HEK293 (cell line): ENCODE data around the gene MYO1B.

Experiments
- CTCF ChIA-PET: fragments of 350-600 bp; formaldehyde crosslinking; extraction: SDS; loops from one replicate; lab custom pipeline; 2021; ENCODE audit warnings: antibody characterized with exemption; lab: Yijun Ruan, JAX
- POLR2A ChIA-PET: fragments of 300-600 bp; formaldehyde crosslinking; extraction: SDS; loops from one replicate; lab custom pipeline; 2020; ENCODE audit warnings: antibody characterized with exemption, inconsistent platforms; lab: Yijun Ruan, JAX
- H3K27ac ChIP-seq: fragments of 200-500 bp; sonication (Bioruptor generic); 2 replicates; pipeline ENCODE4 v1.5.1; 2014; ENCODE audit warnings: low read depth, low read length, control low read depth, inconsistent platforms; ENCODE audit errors: extremely low read depth
- H3K36me3 ChIP-seq, 2 experiments: fragments of 200-500 bp in 1 of 2; sonication (Bioruptor generic) in 1 of 2; 1 replicate in 1 of 2; 2 replicates in 1 of 2; pipeline ENCODE4 v1.5.1; 2014 to 2017; ENCODE audit warnings: inconsistent platforms in 2 of 2, low read length in 2 of 2; ENCODE audit not compliant: control insufficient read depth in 2 of 2, insufficient read depth in 1 of 2
- H3K4me1 ChIP-seq: fragments of 200-500 bp; sonication (Bioruptor generic); 2 replicates; pipeline ENCODE4 v1.5.1; 2014; ENCODE audit warnings: mild to moderate bottlenecking, low read length, inconsistent platforms; ENCODE audit not compliant: control insufficient read depth, insufficient read depth
- H3K4me3 ChIP-seq: 2 replicates; pipeline ENCODE4 v1.5.1; 2011; ENCODE audit warnings: low read depth, mild to moderate bottlenecking, control low read depth, low read length, moderate library complexity
- H3K9me3 ChIP-seq: fragments of 200-500 bp; sonication (Bioruptor generic); 2 replicates; pipeline ENCODE4 v1.5.1; 2014; ENCODE audit warnings: low read depth, low read length, inconsistent platforms; ENCODE audit not compliant: control insufficient read depth, insufficient read depth
- EGR2 ChIP-seq: fragments of 450-650 bp; formaldehyde crosslinking; IDR thresholded peaks from 2 replicates; pipeline ENCODE4 v1.5.1; 2016; ENCODE audit warnings: low read depth, missing biosample characterization, missing genetic modification characterization
- MEIS1 ChIP-seq: sonication (generic); formaldehyde crosslinking; IDR thresholded peaks from 2 replicates; pipeline ENCODE4 v1.8.1; 2022; ENCODE audit warnings: missing genetic modification reagents, mild to moderate bottlenecking, borderline replicate concordance
- SP2 ChIP-seq: fragments of 450-650 bp; formaldehyde crosslinking; IDR thresholded peaks from 2 replicates; pipeline ENCODE4 v1.5.1; 2016; ENCODE audit warnings: missing biosample characterization, missing genetic modification characterization
- SP7 ChIP-seq: fragments of 450-650 bp; formaldehyde crosslinking; IDR thresholded peaks from 2 replicates; pipeline ENCODE4 v1.5.1; 2016; ENCODE audit warnings: missing biosample characterization, missing genetic modification characterization
- ZFHX2 ChIP-seq: fragments of 450-650 bp; formaldehyde crosslinking; conservative IDR thresholded peaks from 2 replicates; pipeline ENCODE4 v1.5.1; 2016; ENCODE audit warnings: missing biosample characterization, missing genetic modification characterization
- ZNF138 ChIP-seq: fragments of 450-650 bp; formaldehyde crosslinking; IDR thresholded peaks from 2 replicates; pipeline ENCODE4 v1.5.1; 2016; ENCODE audit warnings: missing biosample characterization, missing genetic modification characterization, borderline replicate concordance
- ZNF155 ChIP-seq: fragments of 450-650 bp; formaldehyde crosslinking; IDR thresholded peaks from 2 replicates; pipeline ENCODE4 v1.5.1; 2016; ENCODE audit warnings: missing biosample characterization, missing genetic modification characterization
- ZNF19 ChIP-seq: fragments of 450-650 bp; formaldehyde crosslinking; IDR thresholded peaks from 2 replicates; pipeline ENCODE4; 2016; ENCODE audit warnings: missing biosample characterization, missing genetic modification characterization, low read depth
- ZNF248 ChIP-seq: fragments of 450-650 bp; formaldehyde crosslinking; IDR thresholded peaks from 2 replicates; pipeline ENCODE4 v1.5.1; 2017; ENCODE audit warnings: missing biosample characterization, missing genetic modification characterization
- ZNF324 ChIP-seq: fragments of 450-650 bp; formaldehyde crosslinking; IDR thresholded peaks from 2 replicates; pipeline ENCODE4 v1.5.1; 2016; ENCODE audit warnings: missing biosample characterization, missing genetic modification characterization
- ZNF548 ChIP-seq: fragments of 450-650 bp; formaldehyde crosslinking; IDR thresholded peaks from 2 replicates; pipeline ENCODE4 v1.5.1; 2016; ENCODE audit warnings: missing biosample characterization, missing genetic modification characterization
- ZNF549 ChIP-seq: fragments of 450-650 bp; IDR thresholded peaks from 2 replicates; pipeline ENCODE4 v1.5.1; 2018; ENCODE audit warnings: missing biosample characterization, missing genetic modification characterization, mild to moderate bottlenecking, inconsistent platforms, moderate library complexity
- ZNF629 ChIP-seq: fragments of 450-650 bp; formaldehyde crosslinking; IDR thresholded peaks from 2 replicates; pipeline ENCODE4 v1.5.1; 2017; ENCODE audit warnings: missing biosample characterization, missing genetic modification characterization
- ZNF654 ChIP-seq: fragments of 450-650 bp; formaldehyde crosslinking; IDR thresholded peaks from 2 replicates; pipeline ENCODE4 v1.5.1; 2016; ENCODE audit warnings: low read depth, missing biosample characterization, missing genetic modification characterization
- ZNF658 ChIP-seq: fragments of 450-650 bp; formaldehyde crosslinking; IDR thresholded peaks from 2 replicates; pipeline ENCODE4; 2016; ENCODE audit warnings: missing biosample characterization, missing genetic modification characterization
- TF ChIP-seq, protein P1 (sequence below): fragments of 450-650 bp; formaldehyde crosslinking; IDR thresholded peaks from 2 replicates; pipeline ENCODE4 v1.5.1; 2016; ENCODE audit warnings: missing biosample characterization, missing genetic modification characterization, borderline replicate concordance
- TF ChIP-seq, protein P2 (sequence below): fragments of 450-650 bp; formaldehyde crosslinking; IDR thresholded peaks from 2 replicates; pipeline ENCODE4 v1.5.1; 2016; ENCODE audit warnings: missing biosample characterization, missing genetic modification characterization
- TF ChIP-seq, protein P3 (sequence below): fragments of 450-650 bp; formaldehyde crosslinking; IDR thresholded peaks from 2 replicates; pipeline ENCODE4 v1.5.1; 2016; ENCODE audit warnings: missing biosample characterization, missing genetic modification characterization
- TF ChIP-seq, protein P4 (sequence below): fragments of 450-650 bp; formaldehyde crosslinking; IDR thresholded peaks from 2 replicates; pipeline ENCODE4 v1.5.1; 2016; ENCODE audit warnings: missing biosample characterization, missing genetic modification characterization, borderline replicate concordance
- TF ChIP-seq, protein P5 (sequence below): fragments of 450-650 bp; formaldehyde crosslinking; IDR thresholded peaks from 2 replicates; pipeline ENCODE4 v1.5.1; 2016; ENCODE audit warnings: missing biosample characterization, missing genetic modification characterization
- TF ChIP-seq, protein P6 (sequence below): fragments of 450-650 bp; formaldehyde crosslinking; IDR thresholded peaks from 2 replicates; pipeline ENCODE4 v1.5.1; 2016; ENCODE audit warnings: missing biosample characterization, missing genetic modification characterization

The MYO1B gene

DNA sequence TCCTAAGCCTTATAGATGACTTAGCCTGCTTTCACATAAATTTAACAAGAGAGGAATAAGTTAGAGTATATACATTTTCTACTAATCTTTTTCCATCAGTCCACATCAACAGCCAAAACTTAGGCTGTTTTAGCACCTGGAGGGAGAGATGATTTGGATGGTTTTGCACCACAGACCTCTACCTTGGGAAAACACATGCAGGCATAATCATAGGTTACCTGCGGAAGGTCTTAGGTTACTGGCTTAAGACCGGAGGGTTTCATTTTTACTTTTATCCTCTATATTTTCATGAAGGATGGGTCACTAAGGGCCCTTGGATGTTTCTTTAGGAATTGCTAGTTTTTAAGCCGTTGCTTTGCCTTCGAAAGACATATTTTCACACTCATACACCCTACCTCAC is 66.0 kb downstream of the MYO1B start:
- ChIA-PET CTCF (interaction anchor here (1.2 kb wide), 1 partner anchor 91 kb away, joined by 3 read pairs; no protein-coding TSS in a partner anchor), POLR2A (no interaction called here)
- no peaks in the 10 kb centered on the region for H3K9me3 ChIP-seq
- H3K4me1 ChIP-seq = peaks cover 5% of the 10 kb centered on the region; the same call in 1 of the 2 replicates
- H3K4me3 ChIP-seq = no peak overlapping the region
- H3K27ac ChIP-seq = no peak overlapping the region
- TF ChIP-seq ZNF658 (tag by site-specific recombination) = no peak
- TF ChIP-seq, protein P1, sequence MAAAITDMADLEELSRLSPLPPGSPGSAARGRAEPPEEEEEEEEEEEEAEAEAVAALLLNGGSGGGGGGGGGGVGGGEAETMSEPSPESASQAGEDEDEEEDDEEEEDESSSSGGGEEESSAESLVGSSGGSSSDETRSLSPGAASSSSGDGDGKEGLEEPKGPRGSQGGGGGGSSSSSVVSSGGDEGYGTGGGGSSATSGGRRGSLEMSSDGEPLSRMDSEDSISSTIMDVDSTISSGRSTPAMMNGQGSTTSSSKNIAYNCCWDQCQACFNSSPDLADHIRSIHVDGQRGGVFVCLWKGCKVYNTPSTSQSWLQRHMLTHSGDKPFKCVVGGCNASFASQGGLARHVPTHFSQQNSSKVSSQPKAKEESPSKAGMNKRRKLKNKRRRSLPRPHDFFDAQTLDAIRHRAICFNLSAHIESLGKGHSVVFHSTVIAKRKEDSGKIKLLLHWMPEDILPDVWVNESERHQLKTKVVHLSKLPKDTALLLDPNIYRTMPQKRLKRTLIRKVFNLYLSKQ (tag by site-specific recombination) = no peak
- TF ChIP-seq, protein P2, sequence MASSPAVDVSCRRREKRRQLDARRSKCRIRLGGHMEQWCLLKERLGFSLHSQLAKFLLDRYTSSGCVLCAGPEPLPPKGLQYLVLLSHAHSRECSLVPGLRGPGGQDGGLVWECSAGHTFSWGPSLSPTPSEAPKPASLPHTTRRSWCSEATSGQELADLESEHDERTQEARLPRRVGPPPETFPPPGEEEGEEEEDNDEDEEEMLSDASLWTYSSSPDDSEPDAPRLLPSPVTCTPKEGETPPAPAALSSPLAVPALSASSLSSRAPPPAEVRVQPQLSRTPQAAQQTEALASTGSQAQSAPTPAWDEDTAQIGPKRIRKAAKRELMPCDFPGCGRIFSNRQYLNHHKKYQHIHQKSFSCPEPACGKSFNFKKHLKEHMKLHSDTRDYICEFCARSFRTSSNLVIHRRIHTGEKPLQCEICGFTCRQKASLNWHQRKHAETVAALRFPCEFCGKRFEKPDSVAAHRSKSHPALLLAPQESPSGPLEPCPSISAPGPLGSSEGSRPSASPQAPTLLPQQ (tag by site-specific recombination) = no peak
- TF ChIP-seq SP2 (tag by site-specific recombination) = no peak
- TF ChIP-seq ZNF654 (tag by site-specific recombination) = no peak
- no peak for TF ChIP-seq ZNF138 (tag by site-specific recombination)
- TF ChIP-seq ZNF549 = no peak
- TF ChIP-seq ZNF324 (tag by site-specific recombination) = no peak
- TF ChIP-seq ZNF19 = no peak
- TF ChIP-seq ZNF548 (tag by site-specific recombination) = no peak
- TF ChIP-seq, protein P3, sequence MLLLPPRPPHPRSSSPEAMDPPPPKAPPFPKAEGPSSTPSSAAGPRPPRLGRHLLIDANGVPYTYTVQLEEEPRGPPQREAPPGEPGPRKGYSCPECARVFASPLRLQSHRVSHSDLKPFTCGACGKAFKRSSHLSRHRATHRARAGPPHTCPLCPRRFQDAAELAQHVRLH = no peak
- no peak for TF ChIP-seq ZNF248 (tag by site-specific recombination)
- TF ChIP-seq ZFHX2 (tag by site-specific recombination) = no peak
- no peaks in the 10 kb centered on the region for H3K36me3 ChIP-seq

DNA sequence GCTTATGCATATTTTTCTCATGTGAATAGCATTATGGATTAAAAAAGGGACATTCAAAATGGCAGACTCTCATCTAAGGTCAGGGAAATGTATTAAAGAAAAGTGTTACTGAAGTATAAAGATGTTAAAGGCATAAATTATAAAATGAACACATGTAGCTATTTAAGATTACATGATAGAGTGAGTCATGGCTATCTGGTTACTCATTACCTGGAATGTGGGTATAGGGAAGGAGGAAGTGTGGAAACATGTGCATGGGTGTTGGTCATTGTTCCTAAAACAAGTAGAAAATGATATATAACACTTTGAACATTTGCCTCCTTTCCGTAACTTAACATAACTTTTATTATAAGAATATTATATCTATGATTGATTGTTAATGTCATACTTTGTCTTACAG is 66.4 kb downstream of the MYO1B start:
- ChIA-PET POLR2A (no interaction called here), CTCF (no interaction called here)
- Histone ChIP-seq H3K9me3 (no peaks in the 10 kb centered on the region), H3K4me1 (peaks cover 5% of the 10 kb centered on the region; the same call in 1 of the 2 replicates), H3K4me3 (no peak overlapping the region), H3K36me3 (no peaks in the 10 kb centered on the region), H3K27ac (no peak overlapping the region)
- peak; percentile 39; the same call in 1 of the 2 replicates for TF ChIP-seq ZNF629 (tag by site-specific recombination)
- TF ChIP-seq SP7 = 0 out of 2 replicates have a peak, but pooled peaks have one; percentile 21
- TF ChIP-seq, protein P4, sequence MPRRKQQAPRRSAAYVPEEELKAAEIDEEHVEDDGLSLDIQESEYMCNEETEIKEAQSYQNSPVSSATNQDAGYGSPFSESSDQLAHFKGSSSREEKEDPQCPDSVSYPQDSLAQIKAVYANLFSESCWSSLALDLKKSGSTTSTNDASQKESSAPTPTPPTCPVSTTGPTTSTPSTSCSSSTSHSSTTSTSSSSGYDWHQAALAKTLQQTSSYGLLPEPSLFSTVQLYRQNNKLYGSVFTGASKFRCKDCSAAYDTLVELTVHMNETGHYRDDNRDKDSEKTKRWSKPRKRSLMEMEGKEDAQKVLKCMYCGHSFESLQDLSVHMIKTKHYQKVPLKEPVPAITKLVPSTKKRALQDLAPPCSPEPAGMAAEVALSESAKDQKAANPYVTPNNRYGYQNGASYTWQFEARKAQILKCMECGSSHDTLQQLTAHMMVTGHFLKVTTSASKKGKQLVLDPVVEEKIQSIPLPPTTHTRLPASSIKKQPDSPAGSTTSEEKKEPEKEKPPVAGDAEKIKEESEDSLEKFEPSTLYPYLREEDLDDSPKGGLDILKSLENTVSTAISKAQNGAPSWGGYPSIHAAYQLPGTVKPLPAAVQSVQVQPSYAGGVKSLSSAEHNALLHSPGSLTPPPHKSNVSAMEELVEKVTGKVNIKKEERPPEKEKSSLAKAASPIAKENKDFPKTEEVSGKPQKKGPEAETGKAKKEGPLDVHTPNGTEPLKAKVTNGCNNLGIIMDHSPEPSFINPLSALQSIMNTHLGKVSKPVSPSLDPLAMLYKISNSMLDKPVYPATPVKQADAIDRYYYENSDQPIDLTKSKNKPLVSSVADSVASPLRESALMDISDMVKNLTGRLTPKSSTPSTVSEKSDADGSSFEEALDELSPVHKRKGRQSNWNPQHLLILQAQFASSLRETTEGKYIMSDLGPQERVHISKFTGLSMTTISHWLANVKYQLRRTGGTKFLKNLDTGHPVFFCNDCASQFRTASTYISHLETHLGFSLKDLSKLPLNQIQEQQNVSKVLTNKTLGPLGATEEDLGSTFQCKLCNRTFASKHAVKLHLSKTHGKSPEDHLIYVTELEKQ = no peak

DNA sequence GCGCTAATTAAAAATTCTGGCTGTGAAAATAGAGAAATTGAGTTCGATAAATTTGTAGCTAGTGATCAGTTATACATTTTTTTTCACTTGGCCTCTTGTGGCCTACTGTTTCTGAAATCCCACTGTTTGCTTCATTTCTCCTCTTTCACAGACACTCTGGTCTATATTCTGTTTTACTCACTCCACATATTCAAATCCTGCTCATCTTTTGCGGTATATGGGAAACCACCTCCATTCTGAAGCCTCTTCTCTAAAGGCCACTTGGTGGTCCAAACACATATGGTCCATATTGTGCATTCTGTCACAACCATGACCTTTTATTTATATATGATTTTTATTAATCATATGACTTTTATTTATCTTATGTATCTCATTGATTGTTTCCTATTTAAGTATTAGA is 67.0 kb downstream of the MYO1B start:
- Histone ChIP-seq H3K27ac (no peak overlapping the region), H3K4me3 (no peak overlapping the region), H3K36me3 (no peaks in the 10 kb centered on the region), H3K4me1 (peaks cover 5% of the 10 kb centered on the region; the same call in 1 of the 2 replicates), H3K9me3 (no peaks in the 10 kb centered on the region)
- ChIA-PET POLR2A (no interaction called here), CTCF (interaction anchor here (0.7 kb wide), 1 partner anchor 52 kb away, joined by 3 read pairs; no protein-coding TSS in a partner anchor)
- TF ChIP-seq EGR2 (no peak), MEIS1 (CRISPR knock-in tag) (no peak), ZNF155 (tag by site-specific recombination) (no peak)
- TF ChIP-seq, protein P5, sequence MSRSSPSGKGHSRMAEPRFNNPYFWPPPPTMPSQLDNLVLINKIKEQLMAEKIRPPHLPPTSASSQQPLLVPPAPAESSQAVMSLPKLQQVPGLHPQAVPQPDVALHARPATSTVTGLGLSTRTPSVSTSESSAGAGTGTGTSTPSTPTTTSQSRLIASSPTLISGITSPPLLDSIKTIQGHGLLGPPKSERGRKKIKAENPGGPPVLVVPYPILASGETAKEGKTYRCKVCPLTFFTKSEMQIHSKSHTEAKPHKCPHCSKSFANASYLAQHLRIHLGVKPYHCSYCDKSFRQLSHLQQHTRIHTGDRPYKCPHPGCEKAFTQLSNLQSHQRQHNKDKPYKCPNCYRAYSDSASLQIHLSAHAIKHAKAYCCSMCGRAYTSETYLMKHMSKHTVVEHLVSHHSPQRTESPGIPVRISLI = no peak
- TF ChIP-seq, protein P6, sequence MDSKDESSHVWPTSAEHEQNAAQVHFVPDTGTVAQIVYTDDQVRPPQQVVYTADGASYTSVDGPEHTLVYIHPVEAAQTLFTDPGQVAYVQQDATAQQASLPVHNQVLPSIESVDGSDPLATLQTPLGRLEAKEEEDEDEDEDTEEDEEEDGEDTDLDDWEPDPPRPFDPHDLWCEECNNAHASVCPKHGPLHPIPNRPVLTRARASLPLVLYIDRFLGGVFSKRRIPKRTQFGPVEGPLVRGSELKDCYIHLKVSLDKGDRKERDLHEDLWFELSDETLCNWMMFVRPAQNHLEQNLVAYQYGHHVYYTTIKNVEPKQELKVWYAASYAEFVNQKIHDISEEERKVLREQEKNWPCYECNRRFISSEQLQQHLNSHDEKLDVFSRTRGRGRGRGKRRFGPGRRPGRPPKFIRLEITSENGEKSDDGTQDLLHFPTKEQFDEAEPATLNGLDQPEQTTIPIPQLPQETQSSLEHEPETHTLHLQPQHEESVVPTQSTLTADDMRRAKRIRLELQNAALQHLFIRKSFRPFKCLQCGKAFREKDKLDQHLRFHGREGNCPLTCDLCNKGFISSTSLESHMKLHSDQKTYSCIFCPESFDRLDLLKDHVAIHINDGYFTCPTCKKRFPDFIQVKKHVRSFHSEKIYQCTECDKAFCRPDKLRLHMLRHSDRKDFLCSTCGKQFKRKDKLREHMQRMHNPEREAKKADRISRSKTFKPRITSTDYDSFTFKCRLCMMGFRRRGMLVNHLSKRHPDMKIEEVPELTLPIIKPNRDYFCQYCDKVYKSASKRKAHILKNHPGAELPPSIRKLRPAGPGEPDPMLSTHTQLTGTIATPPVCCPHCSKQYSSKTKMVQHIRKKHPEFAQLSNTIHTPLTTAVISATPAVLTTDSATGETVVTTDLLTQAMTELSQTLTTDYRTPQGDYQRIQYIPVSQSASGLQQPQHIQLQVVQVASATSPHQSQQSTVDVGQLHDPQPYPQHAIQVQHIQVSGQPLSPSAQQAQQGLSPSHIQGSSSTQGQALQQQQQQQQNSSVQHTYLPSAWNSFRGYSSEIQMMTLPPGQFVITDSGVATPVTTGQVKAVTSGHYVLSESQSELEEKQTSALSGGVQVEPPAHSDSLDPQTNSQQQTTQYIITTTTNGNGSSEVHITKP (tag by site-specific recombination) = no peak
